Measurements from ENCODE around the gene STRIP2. TPM values are rescaled to one million over a fixed set of nuclear protein-coding genes. Genes with fewer than 3 reads are reported as not detected.

STRIP2 gene
- total RNA-seq, 2 experiments from 2014 or later: 2.1 to 4.3 TPM

DNA sequence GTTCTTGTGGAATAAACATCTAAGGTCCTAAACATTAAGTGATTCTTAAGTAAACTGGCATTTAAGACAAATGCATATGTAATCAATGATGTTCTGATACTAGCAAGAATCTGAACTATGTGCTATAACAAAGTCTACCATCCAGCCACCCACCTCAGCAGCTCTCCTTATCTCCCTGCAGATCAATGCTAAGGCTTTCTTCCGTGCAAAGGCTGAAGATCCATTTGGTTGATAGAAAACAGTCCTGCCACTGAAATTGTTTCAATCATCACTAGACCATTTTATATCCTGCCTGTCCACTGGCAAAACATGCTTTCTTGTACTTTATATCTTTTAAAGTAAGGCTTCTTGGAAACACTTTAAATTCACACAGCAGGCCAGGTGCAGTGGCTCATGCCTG lies 61.8 kb downstream of the STRIP2 start:
- no peaks in the 10 kb centered on the region for H4K20me1 ChIP-seq (ENCODE audit: insufficient read depth, low read length)
- H3K9me3 ChIP-seq (ENCODE audit: low read length): no peaks in the 10 kb centered on the region
- no peak overlapping the region for H3K27ac ChIP-seq (ENCODE audit: low read depth, low read length, poor library complexity, severe bottlenecking)
- POLR2A ChIA-PET: interaction anchor here (0.6 to 0.7 kb wide), 2 partner anchors 203 to 211 kb away, joined by 3 read pairs; no protein-coding TSS in a partner anchor
- BruUV-seq (replicated peaks): no TSS peak
- no peak overlapping the region for H2AFZ ChIP-seq (ENCODE audit: low read length)
- CTCF ChIA-PET (ENCODE audit: unreplicated experiment): no interaction called here
- H3K9me2 ChIP-seq (ENCODE audit: insufficient read depth, low read length): no peaks in the 10 kb centered on the region
- no peak overlapping the region for H3K4me3 ChIP-seq (ENCODE audit: low read depth, low read length, poor library complexity, severe bottlenecking)
- H3K36me3 ChIP-seq (ENCODE audit: insufficient read depth, low read length): no peaks in the 10 kb centered on the region
- no peak overlapping the region for H3K4me2 ChIP-seq (ENCODE audit: low read length)
- H3K79me2 ChIP-seq (ENCODE audit: insufficient read depth, low read depth, low read length): no peaks in the 10 kb centered on the region
- TF ChIP-seq, protein P1, sequence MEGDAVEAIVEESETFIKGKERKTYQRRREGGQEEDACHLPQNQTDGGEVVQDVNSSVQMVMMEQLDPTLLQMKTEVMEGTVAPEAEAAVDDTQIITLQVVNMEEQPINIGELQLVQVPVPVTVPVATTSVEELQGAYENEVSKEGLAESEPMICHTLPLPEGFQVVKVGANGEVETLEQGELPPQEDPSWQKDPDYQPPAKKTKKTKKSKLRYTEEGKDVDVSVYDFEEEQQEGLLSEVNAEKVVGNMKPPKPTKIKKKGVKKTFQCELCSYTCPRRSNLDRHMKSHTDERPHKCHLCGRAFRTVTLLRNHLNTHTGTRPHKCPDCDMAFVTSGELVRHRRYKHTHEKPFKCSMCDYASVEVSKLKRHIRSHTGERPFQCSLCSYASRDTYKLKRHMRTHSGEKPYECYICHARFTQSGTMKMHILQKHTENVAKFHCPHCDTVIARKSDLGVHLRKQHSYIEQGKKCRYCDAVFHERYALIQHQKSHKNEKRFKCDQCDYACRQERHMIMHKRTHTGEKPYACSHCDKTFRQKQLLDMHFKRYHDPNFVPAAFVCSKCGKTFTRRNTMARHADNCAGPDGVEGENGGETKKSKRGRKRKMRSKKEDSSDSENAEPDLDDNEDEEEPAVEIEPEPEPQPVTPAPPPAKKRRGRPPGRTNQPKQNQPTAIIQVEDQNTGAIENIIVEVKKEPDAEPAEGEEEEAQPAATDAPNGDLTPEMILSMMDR (conservative IDR thresholded peaks at IDR 0.05; ENCODE audit: low read length): no peak
- TF ChIP-seq EZH2phosphoT487 (IDR thresholded peaks at IDR 0.05; ENCODE audit: borderline replicate concordance, low read depth, low read length): no peak
- no peak for DNase-seq (ENCODE audit: low spot score)
- intact Hi-C loops (cut with micrococcal nuclease; ENCODE audit: unreplicated experiment): no loop called here
- peaks cover 8% of the 10 kb centered on the region for H3K4me1 ChIP-seq (ENCODE audit: insufficient read depth, low read length, poor library complexity, severe bottlenecking)

DNA sequence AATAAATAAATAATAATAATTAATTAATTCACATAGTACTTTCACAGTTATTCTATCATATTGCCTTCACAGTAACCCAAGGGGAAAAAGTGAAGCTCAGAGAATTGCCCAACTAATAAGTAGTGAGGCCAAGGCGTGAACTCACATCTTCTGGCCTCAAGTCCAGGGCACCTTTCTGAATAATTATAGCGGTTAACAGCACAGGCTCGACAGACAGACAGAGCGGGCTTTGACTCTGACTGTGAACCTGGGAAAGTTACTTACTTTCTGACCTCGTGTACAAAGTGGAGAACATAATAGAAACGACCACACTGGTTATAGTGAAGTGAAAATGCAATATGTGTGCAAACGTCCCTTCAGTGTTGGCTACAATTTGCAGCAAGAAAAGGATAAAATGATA lies 62.4 kb downstream of the STRIP2 start:
- Histone ChIP-seq H4K20me1 (ENCODE audit: insufficient read depth, low read length) (no peaks in the 10 kb centered on the region), H2AFZ (ENCODE audit: low read length) (no peak overlapping the region), H3K9me3 (ENCODE audit: low read length) (no peaks in the 10 kb centered on the region), H3K4me1 (ENCODE audit: insufficient read depth, low read length, poor library complexity, severe bottlenecking) (peaks cover 8% of the 10 kb centered on the region), H3K27ac (ENCODE audit: low read depth, low read length, poor library complexity, severe bottlenecking) (no peak overlapping the region), H3K36me3 (ENCODE audit: insufficient read depth, low read length) (no peaks in the 10 kb centered on the region), H3K9me2 (ENCODE audit: insufficient read depth, low read length) (no peaks in the 10 kb centered on the region), H3K79me2 (ENCODE audit: insufficient read depth, low read depth, low read length) (no peaks in the 10 kb centered on the region), H3K4me3 (ENCODE audit: low read depth, low read length, poor library complexity, severe bottlenecking) (no peak overlapping the region), H3K4me2 (ENCODE audit: low read length) (no peak overlapping the region)
- no peak for DNase-seq (ENCODE audit: low spot score)
- TF ChIP-seq EZH2phosphoT487 (IDR thresholded peaks at IDR 0.05; ENCODE audit: borderline replicate concordance, low read depth, low read length): no peak
- TF ChIP-seq, protein P1 (conservative IDR thresholded peaks at IDR 0.05; ENCODE audit: low read length): no peak
- ChIA-PET CTCF (ENCODE audit: unreplicated experiment) (no interaction called here), POLR2A (interaction anchor here (0.7 kb wide), 1 partner anchor 211 kb away, joined by 3 read pairs; no protein-coding TSS in a partner anchor)
- intact Hi-C loops (cut with micrococcal nuclease; ENCODE audit: unreplicated experiment): no loop called here
- no TSS peak for BruUV-seq (replicated peaks)

DNA sequence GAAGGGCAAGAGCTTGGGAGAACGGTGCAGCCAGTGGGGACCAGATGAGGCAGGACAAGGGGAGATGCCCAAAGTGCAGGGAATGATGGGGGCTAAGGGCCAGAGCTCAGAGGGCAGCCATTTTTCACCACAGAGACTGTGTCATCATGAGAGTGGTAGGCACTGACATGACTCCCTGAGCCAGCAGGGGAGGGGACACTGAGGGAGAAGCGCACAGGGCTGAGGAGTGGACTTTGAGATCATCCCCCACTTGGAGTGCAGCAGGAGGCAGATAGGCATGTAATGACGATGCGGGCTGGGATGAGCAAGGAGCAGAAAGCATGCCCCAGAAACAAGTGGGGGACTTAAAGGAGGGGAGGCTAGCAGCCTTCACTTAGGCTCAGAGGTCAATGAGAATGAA lies 62.9 kb downstream of the STRIP2 start:
- intact Hi-C loops (cut with micrococcal nuclease; ENCODE audit: unreplicated experiment): no loop called here
- no peak overlapping the region for H3K4me3 ChIP-seq (ENCODE audit: low read depth, low read length, poor library complexity, severe bottlenecking)
- no peak overlapping the region for H2AFZ ChIP-seq (ENCODE audit: low read length)
- no peaks in the 10 kb centered on the region for H3K9me3 ChIP-seq (ENCODE audit: low read length)
- BruUV-seq (replicated peaks): no TSS peak
- no peak for DNase-seq (ENCODE audit: low spot score)
- H3K9me2 ChIP-seq (ENCODE audit: insufficient read depth, low read length): no peaks in the 10 kb centered on the region
- no peaks in the 10 kb centered on the region for H3K36me3 ChIP-seq (ENCODE audit: insufficient read depth, low read length)
- no peak overlapping the region for H3K4me2 ChIP-seq (ENCODE audit: low read length)
- CTCF ChIA-PET (ENCODE audit: unreplicated experiment): no interaction called here
- no peaks in the 10 kb centered on the region for H3K79me2 ChIP-seq (ENCODE audit: insufficient read depth, low read depth, low read length)
- no peaks in the 10 kb centered on the region for H4K20me1 ChIP-seq (ENCODE audit: insufficient read depth, low read length)
- POLR2A ChIA-PET: no interaction called here
- TF ChIP-seq, protein P1 (conservative IDR thresholded peaks at IDR 0.05; ENCODE audit: low read length): no peak
- TF ChIP-seq EZH2phosphoT487 (IDR thresholded peaks at IDR 0.05; ENCODE audit: borderline replicate concordance, low read depth, low read length): no peak
- peaks cover 8% of the 10 kb centered on the region for H3K4me1 ChIP-seq (ENCODE audit: insufficient read depth, low read length, poor library complexity, severe bottlenecking)
- no peak overlapping the region for H3K27ac ChIP-seq (ENCODE audit: low read depth, low read length, poor library complexity, severe bottlenecking)

All from OCI-LY7 (cell line).